ENCODE measurements around the gene MROH2A.
"Not testable (repeated sequence)": the region's sequence is repeated elsewhere in the genome, so short reads cannot be mapped to it uniquely, and the experiment has no call there.

Gene MROH2A

GRCh38 chr2:233853353-233853752, 75.2 kb downstream of the MROH2A start:
- no peak for DNase-seq (ENCODE audit: low read depth in 2 of 2, low spot score in 1 of 2)

GRCh38 chr2:233853883-233854240, 75.7 kb downstream of the MROH2A start:
- no peak for DNase-seq (ENCODE audit: low read depth in 2 of 2, low spot score in 1 of 2)

GRCh38 chr2:233854241-233854981, 76.3 kb downstream of the MROH2A start, which contains the start of gene HJURP:
HJURP (minus strand) TSS chr2:233854535; CDS start chr2:233854500, 35 bp downstream.
- peak; percentile 69 to 77 for DNase-seq (ENCODE audit: low read depth in 2 of 2, low spot score in 1 of 2)

GRCh38 chr2:233855345-233855744, 77.2 kb downstream of the MROH2A start:
- no peak for DNase-seq (ENCODE audit: low read depth in 2 of 2, low spot score in 1 of 2)

- no peak for DNase-seq (ENCODE audit: low read depth in 2 of 2, low spot score in 1 of 2)
Measured at GRCh38 chr2:233856184-233856583, 78.1 kb downstream of the MROH2A start.

GRCh38 chr2:233857511-233858141, 79.5 kb downstream of the MROH2A start:
- peak in 1 of 2 donors; percentile 21 for DNase-seq (ENCODE audit: low read depth in 2 of 2, low spot score in 1 of 2)

GRCh38 chr2:233858331-233858730, 80.2 kb downstream of the MROH2A start:
- no peak for DNase-seq (ENCODE audit: low read depth in 2 of 2, low spot score in 1 of 2)

GRCh38 chr2:233862261-233862768, 84.2 kb downstream of the MROH2A start:
- no peak for DNase-seq (ENCODE audit: low read depth in 2 of 2, low spot score in 1 of 2)

GRCh38 chr2:233865838-233866237, 87.7 kb downstream of the MROH2A start:
- DNase-seq (ENCODE audit: low read depth in 2 of 2, low spot score in 1 of 2), result no peak

GRCh38 chr2:233866479-233866878, 88.3 kb downstream of the MROH2A start:
- no peak for DNase-seq (ENCODE audit: low read depth in 2 of 2, low spot score in 1 of 2)

GRCh38 chr2:233867993-233868532, 89.9 kb downstream of the MROH2A start, which contains the start of gene MSL3B:
MSL3B (minus strand) TSS chr2:233868386.
- peak in 1 of 2 donors; percentile 13 for DNase-seq (ENCODE audit: low read depth in 2 of 2, low spot score in 1 of 2)

- no peak for DNase-seq (ENCODE audit: low read depth in 2 of 2, low spot score in 1 of 2)
Measured at GRCh38 chr2:233871432-233871831, 93.3 kb downstream of the MROH2A start.

GRCh38 chr2:233872125-233872524, 94.0 kb downstream of the MROH2A start:
- DNase-seq (ENCODE audit: low read depth in 2 of 2, low spot score in 1 of 2), result not testable (repeated sequence)

- no peak for DNase-seq (ENCODE audit: low read depth in 2 of 2, low spot score in 1 of 2)
Measured at GRCh38 chr2:233882353-233882752, 104.2 kb downstream of the MROH2A start.

Data from stimulated activated CD8-positive, alpha-beta memory T cell treated with anti-CD3 and anti-CD28 coated beads, Interleukin-4, amount 100 ng/mL, for 1 hour (primary cell).